HCEC 1CT (cell line): ENCODE measurements around the gene CEP85L.
"Not testable (repeated sequence)": the region's sequence is repeated elsewhere in the genome, so short reads cannot be mapped to it uniquely, and the experiment has no call there.

Source experiments
- DNase-seq: peaks from one replicate; pipeline ENCODE4 v3.0.0-alpha.2; 2017

The CEP85L gene

DNA sequence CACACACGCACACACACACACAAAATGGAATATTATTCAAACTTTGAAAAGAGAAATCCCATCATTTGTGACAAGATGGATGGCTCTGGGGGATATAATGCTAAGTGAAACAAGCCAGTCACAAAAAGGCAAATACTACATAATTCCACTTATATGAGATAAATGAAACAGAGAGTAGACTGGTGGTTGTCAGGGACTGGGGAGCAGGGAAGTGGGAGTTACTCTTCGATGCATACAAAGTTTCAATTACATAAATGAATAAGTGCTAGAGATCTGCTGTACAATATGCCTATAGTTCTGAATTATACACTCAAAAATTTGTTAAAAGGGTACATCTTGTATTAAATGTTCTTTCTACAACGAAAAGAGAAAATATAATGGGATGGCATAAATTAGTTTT, 161.4 kb downstream of the CEP85L start:
- no peak for DNase-seq

DNA sequence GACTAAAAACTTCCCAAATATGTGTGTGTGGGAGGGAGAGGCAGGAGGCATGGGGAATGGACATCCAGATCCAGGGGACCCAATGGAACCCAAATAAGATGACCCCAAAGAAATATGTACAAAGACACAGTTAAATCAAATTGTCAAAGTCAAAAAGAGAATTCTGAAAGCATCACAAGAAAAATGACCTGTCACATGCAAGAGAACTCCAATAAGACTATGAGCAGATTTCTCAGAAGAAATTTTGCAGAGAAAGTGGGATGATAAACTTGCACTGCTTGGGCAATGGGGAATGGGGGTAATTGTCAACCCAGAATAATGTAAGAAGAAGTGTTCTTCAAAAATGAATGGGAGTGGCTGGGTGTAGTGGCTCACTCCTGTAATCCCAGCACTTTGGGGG, 162.8 kb downstream of the CEP85L start:
- DNase-seq: no peak

DNA sequence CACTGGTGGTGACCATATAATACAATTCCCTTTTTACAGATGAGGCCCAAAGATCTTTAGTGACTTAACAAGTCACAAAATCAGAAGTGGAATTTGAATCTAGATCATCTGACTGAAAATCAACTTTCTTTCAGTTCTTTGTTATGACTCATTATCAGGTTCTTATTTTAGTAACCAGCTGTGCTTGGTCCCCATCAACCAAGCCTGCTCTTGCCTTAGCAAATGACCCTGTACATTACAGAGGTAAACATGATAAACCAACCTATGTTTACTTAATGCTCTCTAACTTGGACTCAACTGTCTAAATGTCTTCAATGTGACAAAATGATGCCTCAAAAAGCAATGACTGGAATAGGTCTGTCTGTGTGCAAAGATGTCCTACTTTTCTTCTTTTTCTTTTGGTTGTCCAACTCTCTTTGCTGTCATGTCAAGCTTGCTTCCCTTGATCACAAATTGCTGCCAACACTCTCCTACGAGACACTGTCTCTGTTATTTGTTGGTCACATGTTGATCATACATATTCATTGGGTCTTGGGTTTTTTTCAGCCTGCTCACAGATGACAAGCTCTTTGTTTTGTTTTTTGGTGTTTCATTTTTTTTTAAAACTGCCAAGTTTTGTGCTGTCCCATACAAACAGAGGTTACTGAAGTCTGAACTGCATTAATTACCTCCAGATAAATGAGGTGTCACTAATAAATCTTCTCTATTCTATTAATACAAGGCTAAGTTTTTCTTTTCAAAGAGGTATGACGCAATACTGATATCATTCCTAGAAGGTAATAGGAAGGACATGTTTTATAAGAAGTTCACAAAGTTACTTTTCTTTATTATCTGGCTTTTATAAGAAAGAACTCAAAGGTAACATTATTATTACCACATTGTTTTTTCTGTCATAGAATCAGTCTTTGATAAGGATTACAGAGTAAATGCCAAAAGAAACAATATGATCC, 165.5 kb downstream of the CEP85L start:
- peak; percentile 17 for DNase-seq

DNA sequence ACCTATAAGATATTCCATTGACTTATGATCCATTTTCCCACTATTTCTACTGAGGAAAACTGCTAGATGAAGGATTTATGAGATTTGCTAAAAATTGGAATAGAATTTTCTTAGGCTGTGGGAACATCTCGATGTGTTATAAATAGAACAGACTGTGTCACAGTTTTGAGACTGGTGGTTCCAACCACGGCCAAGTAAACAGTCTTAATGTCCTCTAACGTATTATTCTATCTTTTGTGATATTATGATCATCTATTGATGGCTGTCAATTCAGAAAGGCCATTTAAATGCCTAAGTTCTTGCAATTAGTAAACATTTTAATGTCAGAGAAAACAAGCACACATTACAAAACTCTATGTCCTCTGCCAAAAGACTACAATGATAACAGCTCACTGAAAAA, 174.8 kb downstream of the CEP85L start:
- no peak for DNase-seq

DNA sequence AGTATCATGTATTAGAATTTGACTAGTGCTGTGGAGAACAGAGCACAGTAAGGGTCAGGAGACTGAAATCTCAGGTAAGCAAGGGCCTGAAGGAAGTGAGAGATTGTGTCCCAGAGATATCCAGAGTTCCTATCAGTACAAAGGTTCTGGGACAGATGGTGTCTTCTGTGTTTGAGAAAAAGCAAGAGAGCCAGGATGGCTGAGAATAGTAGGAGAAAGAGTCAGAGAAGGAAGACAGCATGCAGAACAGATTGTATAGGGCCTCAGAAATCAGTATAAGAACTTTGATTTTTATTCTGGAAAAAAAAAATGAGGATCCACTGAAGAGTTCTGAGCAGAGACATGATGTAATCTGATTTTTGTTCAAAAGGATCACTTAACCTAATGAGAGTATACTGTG, 178.1 kb downstream of the CEP85L start:
- no peak for DNase-seq

DNA sequence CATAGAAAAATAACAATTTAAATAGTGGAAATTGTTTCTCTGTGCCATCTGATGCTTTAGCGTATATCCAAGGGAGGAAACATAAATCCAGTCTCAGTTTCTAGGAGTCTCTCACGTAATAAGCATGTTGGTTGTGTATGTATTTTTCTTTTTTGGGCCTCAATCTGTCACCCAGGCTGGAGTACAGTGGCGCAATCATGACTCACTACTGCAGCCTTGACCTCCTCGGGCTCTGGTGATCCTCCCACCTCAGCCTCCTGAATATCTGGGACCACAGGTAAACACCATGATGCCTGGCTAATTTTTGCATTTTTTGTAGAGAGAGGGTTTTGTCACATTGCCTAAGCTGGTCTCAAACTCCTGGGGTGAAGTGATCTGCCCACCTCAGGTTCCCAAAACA, 181.9 kb downstream of the CEP85L start:
- DNase-seq: no peak

DNA sequence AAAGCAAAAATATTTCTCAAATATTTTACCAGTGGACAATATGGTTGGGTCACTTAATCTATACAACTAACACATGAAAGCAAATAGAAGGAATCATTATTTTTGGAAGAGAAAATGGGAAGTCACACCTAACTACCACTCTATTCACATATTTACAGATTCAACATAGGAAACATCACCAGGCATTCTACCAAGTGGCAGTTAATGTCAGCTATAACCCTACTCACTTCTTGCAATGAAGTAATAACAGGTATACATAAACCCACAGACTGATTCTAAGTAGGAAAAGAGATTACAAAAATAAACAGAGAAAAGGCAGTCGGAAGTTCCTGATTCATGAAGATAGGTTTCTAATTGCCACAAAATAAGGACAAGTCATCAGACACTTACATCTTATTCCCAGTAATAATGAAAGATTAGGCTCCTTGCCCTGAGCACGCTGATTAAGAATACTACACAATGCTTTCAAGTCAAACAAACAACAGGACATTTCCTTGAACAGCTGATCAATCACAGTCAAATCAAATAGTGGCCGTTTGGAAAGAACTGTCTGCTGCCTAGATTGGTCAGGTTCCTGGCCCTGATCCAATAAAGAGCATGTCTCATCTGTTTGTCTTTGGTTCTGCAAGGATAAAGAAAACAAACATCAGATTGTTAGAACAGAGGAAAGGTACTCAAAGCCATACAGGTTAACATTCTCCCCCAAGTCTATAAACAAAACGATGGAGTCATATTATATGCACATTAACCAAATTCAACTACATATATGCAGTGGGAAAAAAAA, 182.5 kb downstream of the CEP85L start:
- DNase-seq: no peak

DNA sequence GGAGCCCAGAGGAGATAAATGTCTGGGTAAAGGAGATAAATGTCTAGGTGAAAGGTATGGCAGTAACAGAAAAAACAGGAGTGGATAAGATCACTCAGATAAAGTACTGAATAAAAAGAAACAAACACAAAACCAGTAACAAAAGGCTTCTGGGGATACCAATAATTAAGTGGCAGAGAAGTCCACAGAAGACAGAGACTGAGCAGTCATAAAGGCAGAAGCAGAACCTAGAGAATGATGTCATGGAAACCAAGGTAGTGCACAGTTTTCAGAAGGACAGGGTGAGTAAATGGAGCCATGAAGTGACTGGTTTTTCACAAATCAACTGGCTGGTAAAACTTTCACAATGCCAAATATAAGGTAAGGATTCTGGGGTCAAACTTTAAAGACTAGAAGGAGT, 184.2 kb downstream of the CEP85L start:
- DNase-seq: no peak

DNA sequence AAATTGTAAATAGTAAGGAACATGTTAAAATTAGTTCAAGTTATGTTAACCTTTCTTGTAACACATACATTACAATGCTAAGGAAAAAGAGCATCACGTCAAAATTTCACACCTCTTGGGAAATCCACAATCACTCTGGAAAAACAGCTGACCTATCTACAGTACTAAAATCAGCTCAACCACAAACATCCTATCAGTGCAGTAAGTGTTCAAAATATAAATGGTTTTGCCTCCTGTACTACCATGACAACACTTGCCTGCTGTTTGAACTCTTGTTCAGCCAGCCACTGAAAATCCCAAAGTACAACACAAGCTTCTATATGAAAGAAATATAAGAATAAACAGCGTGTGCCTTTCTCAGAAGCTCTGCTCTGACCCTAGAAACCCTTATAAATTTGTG, 186.8 kb downstream of the CEP85L start:
- DNase-seq: no peak

DNA sequence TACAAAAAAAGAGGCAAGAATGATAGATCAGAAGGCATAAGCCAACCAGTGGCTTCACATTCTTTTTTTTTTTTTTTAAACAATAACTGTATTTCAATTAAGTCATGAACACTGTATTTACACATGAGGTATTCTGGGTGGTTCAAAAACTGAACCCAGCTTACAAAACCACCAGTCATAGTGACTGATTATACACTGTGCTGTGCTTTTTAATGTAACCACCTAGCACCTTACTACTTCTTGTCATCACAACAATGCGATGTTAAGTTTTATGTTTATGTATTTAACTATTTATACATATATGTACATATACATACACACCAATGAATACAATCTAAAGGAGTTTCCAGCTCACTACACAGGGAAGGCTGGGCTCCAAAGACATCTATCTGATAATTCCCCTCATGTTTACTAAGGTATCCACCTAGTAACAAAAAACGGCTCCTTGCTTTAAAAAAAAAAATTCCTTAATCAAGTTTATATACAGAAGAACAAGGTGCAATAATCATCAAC, 190.4 kb downstream of the CEP85L start:
- no peak for DNase-seq

DNA sequence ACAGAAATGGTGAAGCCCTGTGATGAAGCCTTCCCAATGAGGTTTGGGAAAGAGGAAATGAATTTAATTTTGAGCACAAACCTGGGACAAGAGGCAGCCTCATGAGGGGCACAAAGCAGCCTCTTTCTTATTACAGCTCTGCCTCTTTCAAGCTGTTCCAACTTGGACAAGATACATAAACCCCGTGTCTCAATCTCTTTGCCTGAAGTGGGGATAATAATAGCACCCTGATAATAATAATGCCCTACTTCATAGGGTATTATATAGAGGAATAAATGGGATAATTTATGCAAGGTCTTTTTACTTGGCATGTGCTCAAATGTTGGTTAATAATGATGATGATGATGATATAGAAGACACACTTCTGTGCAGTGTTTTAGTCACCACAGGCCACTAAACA, 194.4 kb downstream of the CEP85L start:
- DNase-seq: no peak

DNA sequence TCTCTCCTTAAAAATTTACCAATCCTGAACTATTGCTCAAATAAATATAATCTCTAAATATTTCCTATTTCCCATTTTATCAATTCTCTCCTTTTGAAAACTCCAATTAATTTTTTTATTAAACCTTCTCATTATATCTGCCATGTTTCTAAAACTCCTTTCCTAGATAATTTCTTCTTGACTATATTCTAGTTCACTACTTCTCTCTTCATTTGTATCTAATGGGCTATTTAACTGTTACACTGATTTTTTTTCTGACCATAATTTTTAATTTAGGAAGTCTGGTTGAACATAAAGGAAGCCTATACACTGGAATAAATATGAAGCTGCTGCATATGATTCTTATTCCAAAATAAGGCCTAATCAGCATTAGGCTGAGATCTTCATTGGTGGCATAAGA, 199.6 kb downstream of the CEP85L start:
- no peak for DNase-seq

DNA sequence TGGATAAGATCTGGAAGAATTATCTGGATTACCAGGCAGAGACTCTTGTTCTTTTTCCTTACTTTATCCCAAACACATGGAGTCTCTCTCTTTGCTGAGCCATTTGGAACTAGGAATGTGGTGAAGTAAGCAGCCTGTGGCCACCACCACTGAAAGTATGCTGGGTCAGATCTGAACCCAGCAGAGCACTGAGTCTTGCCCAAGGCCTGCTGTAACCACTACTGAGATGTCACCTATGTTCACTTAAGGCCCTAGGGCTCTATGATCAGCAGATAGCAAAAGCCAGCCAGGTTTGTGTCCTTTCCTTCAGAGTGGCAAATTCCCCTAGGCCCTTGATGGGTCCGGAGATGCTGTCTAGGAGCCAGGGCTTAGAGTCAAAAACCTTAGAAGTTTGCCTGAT, 206.6 kb downstream of the CEP85L start:
- no peak for DNase-seq

DNA sequence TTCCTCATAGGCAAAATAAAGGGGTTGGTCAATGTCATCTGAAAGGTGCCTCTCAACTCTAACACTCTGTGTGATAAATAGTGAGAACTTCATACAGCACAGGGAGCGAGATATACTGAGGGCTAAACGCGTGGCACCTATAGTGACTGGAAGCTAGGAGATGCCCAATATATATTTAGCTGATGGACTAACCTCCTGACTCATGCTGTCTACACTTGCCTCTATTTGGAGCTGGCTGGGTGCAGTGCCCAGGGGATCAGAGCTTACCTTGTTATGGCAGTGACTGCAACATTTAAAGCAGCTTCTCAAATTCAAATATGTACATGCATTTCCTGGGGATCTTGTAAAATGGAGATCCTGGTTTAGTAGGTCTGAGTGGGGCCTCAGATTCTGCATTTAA, 214.9 kb downstream of the CEP85L start:
- DNase-seq: no peak

DNA sequence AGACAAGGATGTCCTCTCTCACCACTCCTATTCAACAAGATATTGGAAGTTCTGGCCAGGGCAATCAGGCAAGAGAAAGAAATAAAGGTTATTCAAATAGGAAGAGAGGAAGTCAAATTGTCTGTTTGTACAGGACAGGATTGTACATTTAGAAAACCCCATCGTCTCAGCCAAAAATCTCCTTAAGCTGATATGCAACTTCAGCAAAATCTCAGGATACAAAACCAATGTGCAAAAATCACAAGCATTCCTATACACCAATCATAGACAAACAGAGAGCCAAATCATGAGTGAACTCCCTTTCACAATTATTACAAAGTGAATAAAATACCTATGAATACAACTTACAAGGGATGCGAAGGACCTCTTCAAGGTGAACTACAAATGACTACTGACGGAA, 217.2 kb downstream of the CEP85L start:
- DNase-seq: not testable (repeated sequence)

DNA sequence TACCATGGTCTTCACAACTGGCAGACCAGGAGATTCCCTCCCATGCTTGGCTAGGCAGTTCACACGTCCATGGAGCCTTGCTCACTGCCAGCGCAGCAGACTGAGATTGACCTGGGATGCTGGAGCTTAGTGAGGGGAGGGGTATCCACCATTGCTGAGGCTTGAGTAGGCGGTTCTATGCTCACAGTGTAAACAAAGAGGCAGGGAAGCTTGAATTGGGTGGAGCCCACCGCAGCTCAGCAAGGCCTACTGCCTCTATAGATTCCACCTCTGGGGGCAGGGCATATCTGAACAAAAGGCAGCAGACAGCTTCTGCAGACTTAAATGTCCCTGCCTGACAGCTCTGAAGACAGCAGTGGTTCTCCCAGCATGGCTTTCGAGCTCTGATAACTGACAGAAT, 230.1 kb downstream of the CEP85L start:
- DNase-seq: not testable (repeated sequence)

DNA sequence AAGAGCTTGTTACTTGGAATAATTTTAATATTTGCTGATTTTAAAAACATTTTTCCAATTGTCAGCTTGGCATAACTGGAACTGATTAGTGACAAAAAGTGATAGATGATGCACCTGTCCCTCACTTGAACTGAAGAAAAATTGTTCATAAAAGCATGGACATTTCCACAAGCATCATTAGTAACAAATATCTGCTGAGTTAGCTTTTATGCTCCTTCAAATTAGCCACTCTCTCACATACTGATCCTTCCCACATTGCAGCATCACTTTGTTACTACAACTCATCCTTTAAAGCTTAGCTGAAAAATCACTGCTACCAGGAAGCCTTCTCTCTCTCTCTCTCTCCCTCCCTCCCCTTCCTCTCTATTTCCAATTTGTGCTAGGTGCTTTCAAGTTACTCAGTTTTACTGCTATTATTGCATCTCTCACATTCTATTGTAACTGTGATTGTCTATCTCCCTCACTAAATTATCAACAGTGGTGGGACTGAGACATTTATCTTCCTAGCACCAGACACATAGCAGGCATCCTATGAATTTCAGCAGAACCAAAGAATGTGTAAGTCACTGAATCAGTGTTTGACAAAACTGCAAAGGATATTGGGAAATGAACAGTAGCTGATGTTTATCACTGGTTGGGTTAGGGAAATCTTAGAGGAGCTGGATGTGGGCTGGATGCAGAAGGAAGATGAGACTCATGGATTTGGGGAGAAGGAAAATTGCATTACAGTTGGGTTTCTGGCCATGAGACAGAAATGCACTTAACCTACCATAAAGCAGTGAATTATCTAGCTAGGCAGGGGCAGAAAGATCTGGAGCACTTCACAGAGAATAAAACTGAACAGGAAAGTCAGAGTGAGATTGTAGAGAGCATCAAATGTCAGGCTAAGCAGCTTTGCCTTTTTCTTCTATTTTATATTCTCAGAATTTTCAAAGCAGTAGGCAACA, 231.7 kb downstream of the CEP85L start:
- DNase-seq: no peak
